HCT116 (cell line): Measurements from ENCODE around the gene C11orf52. TPM values are rescaled to one million over a fixed set of nuclear protein-coding genes. Genes with fewer than 3 reads are reported as not detected.
A peak's percentile ranks its signal among the peaks of the same experiment; 100 is the strongest.

Experiments used
- ATAC-seq: fragments of 200-7000 bp; cut with Tn5 transposase; 2 replicates; pipeline ENCODE4 v1.9.1; 2020; ENCODE audit warnings: mild to moderate bottlenecking, moderate library complexity
- BruUV-seq: library from RNA; stranded (reverse); fragments of 400-500 nt; replicated peaks from 2 replicates; lab custom pipeline; 2021; lab: Mats Ljungman, UMichigan
- CTCF ChIA-PET: fragments of 300-600 bp; sonication (Branson Sonifier 250); formaldehyde crosslinking; loops from one replicate; lab custom pipeline; 2021; ENCODE audit warnings: antibody characterized with exemption; lab: Charles Lee
- POLR2A ChIA-PET: fragments of 300-600, 350-600 bp; sonication (Branson Sonifier 250); formaldehyde crosslinking; loops from one replicate; lab custom pipeline; 2021; ENCODE audit warnings: antibody characterized with exemption; lab: Charles Lee
- RAD21 ChIA-PET, 2 experiments: fragments of 300-600 bp; sonication (Branson Sonifier 250); formaldehyde crosslinking; loops; one replicate each; lab custom pipeline; 2023; ENCODE audit warnings: low total read pairs in 2 of 2; ENCODE audit not compliant: uncharacterized antibody in 2 of 2, unreplicated experiment in 2 of 2, low non-redundant PET in 1 of 2; lab: Charles Lee
- DNase-seq: peaks from one replicate; pipeline ENCODE4 v3.0.0-alpha.2; 2010; ENCODE audit warnings: low read depth, low spot score
- H2AFZ ChIP-seq: fragments of 200-600 bp; shearing (Covaris generic), sonication (generic); 2 replicates; pipeline ENCODE4 v1.6.1; 2017; ENCODE audit warnings: low read depth, mixed run types, mixed read lengths, antibody characterized with exemption, low read length; ENCODE audit not compliant: poor library complexity, severe bottlenecking
- H3K27ac ChIP-seq: 2 replicates; pipeline ENCODE4 v1.5.1; 2012; ENCODE audit warnings: low read depth, low read length
- H3K27me3 ChIP-seq: fragments of 200-600 bp; sonication (generic); 2 replicates; pipeline ENCODE4 v1.6.1; 2016; ENCODE audit warnings: mixed run types, low read length, mixed read lengths; ENCODE audit not compliant: insufficient read depth
- H3K36me3 ChIP-seq, 2 experiments: fragments of 200-500 bp in 1 of 2; fragments of 200-600 bp in 1 of 2; sonication (Bioruptor generic) in 1 of 2; sonication (generic) in 1 of 2; 2 replicates each; pipeline versions ENCODE4 v1.5.1 to v1.6.1; 2014 to 2016; ENCODE audit warnings: low read length in 2 of 2, inconsistent platforms in 1 of 2, mixed read lengths in 1 of 2, mixed run types in 1 of 2; ENCODE audit not compliant: insufficient read depth in 2 of 2, control insufficient read depth in 1 of 2
- H3K4me1 ChIP-seq, 2 experiments: fragments of 200-600 bp in 1 of 2; sonication (generic) in 1 of 2; 2 replicates each; pipeline versions ENCODE4 v1.5.1 to v1.6.1; 2012 to 2017; ENCODE audit warnings: low read length in 2 of 2, inconsistent platforms in 1 of 2, mild to moderate bottlenecking in 1 of 2, mixed read lengths in 1 of 2, mixed run types in 1 of 2, moderate library complexity in 1 of 2; ENCODE audit not compliant: insufficient read depth in 2 of 2, control insufficient read depth in 1 of 2
- H3K4me2 ChIP-seq: fragments of 200-600 bp; sonication (generic); 2 replicates; pipeline ENCODE4 v1.6.1; 2017; ENCODE audit warnings: mixed run types, low read length, mixed read lengths
- H3K4me3 ChIP-seq, 2 experiments: fragments of 200-600 bp in 1 of 2; sonication (generic) in 1 of 2; replicated peaks in 1 of 2; 2 replicates each; pipeline ENCODE4 v1.5.1; 2011 to 2016; ENCODE audit warnings: low read length in 2 of 2, control low read depth in 1 of 2, low read depth in 1 of 2, mild to moderate bottlenecking in 1 of 2, mixed read lengths in 1 of 2, mixed run types in 1 of 2
- H3K79me2 ChIP-seq: fragments of 200-600 bp; sonication (generic); 2 replicates; pipeline ENCODE4 v1.6.1; 2017; ENCODE audit warnings: mild to moderate bottlenecking, mixed run types, low read length, moderate library complexity, mixed read lengths; ENCODE audit not compliant: insufficient read depth
- H3K9ac ChIP-seq: fragments of 200-600 bp; sonication (generic); 2 replicates; pipeline ENCODE4 v1.6.1; 2016; ENCODE audit warnings: low read length, mixed read lengths
- H3K9me2 ChIP-seq: fragments of 200-600 bp; sonication (generic), shearing (Covaris generic); 2 replicates; pipeline ENCODE4 v1.6.1; 2017; ENCODE audit warnings: mixed run types, mild to moderate bottlenecking, moderate library complexity; ENCODE audit not compliant: insufficient read depth
- H3K9me3 ChIP-seq, 2 experiments: fragments of 200-500 bp in 1 of 2; fragments of 200-600 bp in 1 of 2; sonication (Bioruptor generic) in 1 of 2; sonication (generic) in 1 of 2; 2 replicates each; pipeline ENCODE4 v1.6.1; 2014 to 2017; ENCODE audit warnings: low read length in 2 of 2, mixed read lengths in 2 of 2, inconsistent platforms in 1 of 2, low read depth in 1 of 2, mild to moderate bottlenecking in 1 of 2, mixed run types in 1 of 2, moderate library complexity in 1 of 2; ENCODE audit not compliant: control insufficient read depth in 1 of 2, insufficient read depth in 1 of 2
- H4K20me1 ChIP-seq: fragments of 200-600 bp; sonication (generic), shearing (Covaris generic); 2 replicates; pipeline ENCODE4 v1.6.1; 2017; ENCODE audit warnings: mixed run types, mild to moderate bottlenecking, moderate library complexity; ENCODE audit not compliant: insufficient read depth
- ATF3 ChIP-seq: IDR thresholded peaks from 2 replicates; pipeline ENCODE4 v1.6.1; 2012
- CBX3 ChIP-seq: IDR thresholded peaks from 2 replicates; pipeline ENCODE4 v1.6.1; 2012; ENCODE audit warnings: low read depth
- CEBPB ChIP-seq: IDR thresholded peaks from 2 replicates; pipeline ENCODE4 v1.6.1; 2012; ENCODE audit warnings: low read depth
- CTCF ChIP-seq, 3 experiments: fragments of 200-600 bp in 1 of 3; sonication (generic) in 1 of 3; IDR thresholded peaks in 2 of 3; conservative IDR thresholded peaks in 1 of 3; 2 replicates each; pipeline ENCODE4 v1.5.1; 2012 to 2017; ENCODE audit warnings: low read depth in 2 of 3, low read length in 2 of 3, antibody characterized with exemption in 1 of 3, borderline replicate concordance in 1 of 3, control low read depth in 1 of 3, mild to moderate bottlenecking in 1 of 3, mixed read lengths in 1 of 3, mixed run types in 1 of 3, moderate library complexity in 1 of 3; ENCODE audit not compliant: insufficient read depth in 1 of 3
- ELF1 ChIP-seq: IDR thresholded peaks from 2 replicates; pipeline ENCODE4 v1.6.1; 2012; ENCODE audit warnings: low read depth, borderline replicate concordance
- FOSL1 ChIP-seq: IDR thresholded peaks from 2 replicates; pipeline ENCODE4 v1.6.1; 2012; ENCODE audit warnings: low read depth
- POLR2A ChIP-seq: IDR thresholded peaks from 2 replicates; pipeline ENCODE4 v1.7.0; 2011; ENCODE audit warnings: borderline replicate concordance; ENCODE audit not compliant: insufficient read depth, insufficient read length; ENCODE audit errors: extremely low read depth
- POLR2AphosphoS5 ChIP-seq: IDR thresholded peaks from 2 replicates; pipeline ENCODE4 v1.6.1; 2011; ENCODE audit warnings: mild to moderate bottlenecking, low read depth, low read length, moderate library complexity
- SP1 ChIP-seq: IDR thresholded peaks from 2 replicates; pipeline ENCODE4 v1.6.1; 2012; ENCODE audit warnings: low read depth
- ZBTB33 ChIP-seq: IDR thresholded peaks from 2 replicates; pipeline ENCODE4 v1.6.1; 2011; ENCODE audit warnings: mild to moderate bottlenecking, low read length, moderate library complexity; ENCODE audit not compliant: insufficient replicate concordance; ENCODE audit errors: extremely low read depth
- intact Hi-C: fragments of 100-400 bp; cut with micrococcal nuclease; formaldehyde crosslinking; loops from 2 replicates; pipeline ENCODE4 v1.10.0; 2022
- total RNA-seq: library from RNA; stranded (reverse); gene quantifications from one replicate; pipeline ENCODE4 v1.2.1, GENCODE V29; 2021; ENCODE audit not compliant: unreplicated experiment

Gene C11orf52
- total RNA-seq, 1 experiment from 2014 or later, result 4.6 TPM

- Histone ChIP-seq H3K4me1 (no peaks in the 10 kb centered on the region), H4K20me1 (no peaks in the 10 kb centered on the region), H3K9me3 (no peaks in the 10 kb centered on the region), H2AFZ (no peak overlapping the region), H3K9ac (no peak overlapping the region), H3K79me2 (no peaks in the 10 kb centered on the region), H3K4me2 (no peak overlapping the region), H3K4me3 (no peak overlapping the region), H3K36me3 (0 out of 4 replicates have a peak, but pooled peaks cover 0 to 1% of the 10 kb centered on the region in 2 experiments), H3K9me2 (no peaks in the 10 kb centered on the region), H3K27ac (no peak overlapping the region), H3K27me3 (no peaks in the 10 kb centered on the region)
- ChIA-PET POLR2A (no interaction called here), CTCF (no interaction called here), RAD21 (no interaction called here)
- intact Hi-C loops, result no loop called here
- ATAC-seq (peak; percentile 70), DNase-seq (no peak)
- no TSS peak for BruUV-seq
- no peak for TF ChIP-seq POLR2A
- peak in 2 of 3 experiments; percentile 17 to 18; a peak in 1 of 6 replicates for TF ChIP-seq CTCF (IDR thresholded peaks at IDR 0.05 in 2 of 3, conservative IDR thresholded peaks at IDR 0.05 in 1 of 3; ENCODE audit: borderline replicate concordance in 1 of 3, insufficient read depth in 1 of 3, low read depth in 2 of 3, low read length in 2 of 3)
Measured at GRCh38 chr11:111975076-111975806, 56.5 kb downstream of the C11orf52 start.

GRCh38 chr11:111976119-111976766 is 57.5 kb downstream of the C11orf52 start:
- Histone ChIP-seq H3K9me2 (no peaks in the 10 kb centered on the region), H4K20me1 (no peaks in the 10 kb centered on the region), H3K27me3 (no peaks in the 10 kb centered on the region), H3K9ac (no peak overlapping the region), H3K36me3 (no peaks in the 10 kb centered on the region), H3K4me1 (no peaks in the 10 kb centered on the region), H2AFZ (no peak overlapping the region), H3K4me2 (no peak overlapping the region), H3K27ac (no peak overlapping the region), H3K9me3 (no peaks in the 10 kb centered on the region), H3K79me2 (no peaks in the 10 kb centered on the region), H3K4me3 (no peak overlapping the region)
- ChIA-PET RAD21 (no interaction called here), CTCF (no interaction called here), POLR2A (no interaction called here)
- no peak for DNase-seq
- BruUV-seq, result no TSS peak
- intact Hi-C loops, result no loop called here
- ATAC-seq, result no peak
- no peak for TF ChIP-seq FOSL1
- no peak for TF ChIP-seq CEBPB
- TF ChIP-seq SP1, result no peak
- TF ChIP-seq ZBTB33, result no peak
- TF ChIP-seq ELF1, result no peak
- no peak for TF ChIP-seq ATF3
- no peak for TF ChIP-seq CBX3
- no peak for TF ChIP-seq POLR2AphosphoS5
